GM19025 (cell line): ENCODE measurements around the gene TSBP1.
"Not testable (repeated sequence)": the region's sequence is repeated elsewhere in the genome, so short reads cannot be mapped to it uniquely, and the experiment has no call there.

Experiments
- ATAC-seq: cut with Tn5 transposase; IDR thresholded peaks from one replicate; pipeline ENCODE4 v1.9.1; 2021; ENCODE audit warnings: mild to moderate bottlenecking, low read depth, moderate library complexity; ENCODE audit not compliant: unreplicated experiment

The TSBP1 gene

DNA sequence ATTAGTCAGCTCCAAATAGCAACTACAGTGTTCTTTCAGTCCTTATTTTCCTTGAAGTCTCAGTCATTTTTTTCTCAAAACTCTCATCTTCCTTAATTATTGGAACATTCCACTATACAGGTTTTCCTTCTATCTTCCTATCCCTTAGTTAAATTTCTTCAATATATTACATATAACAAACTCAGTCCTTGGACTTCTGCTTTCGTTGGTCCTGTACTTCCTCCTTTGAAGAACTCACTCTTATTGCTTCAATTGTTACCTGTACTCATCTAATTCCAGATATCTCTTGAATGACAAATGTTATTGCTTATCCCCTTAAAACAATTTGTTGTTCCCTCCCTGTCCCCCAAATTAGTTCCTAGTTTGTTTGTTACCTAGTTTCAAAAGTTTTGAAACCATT, 80.2 kb downstream of the TSBP1 start:
- ATAC-seq = no peak

GRCh38 chr6:32290886-32291450, 80.7 kb downstream of the TSBP1 start:
- ATAC-seq = no peak

DNA sequence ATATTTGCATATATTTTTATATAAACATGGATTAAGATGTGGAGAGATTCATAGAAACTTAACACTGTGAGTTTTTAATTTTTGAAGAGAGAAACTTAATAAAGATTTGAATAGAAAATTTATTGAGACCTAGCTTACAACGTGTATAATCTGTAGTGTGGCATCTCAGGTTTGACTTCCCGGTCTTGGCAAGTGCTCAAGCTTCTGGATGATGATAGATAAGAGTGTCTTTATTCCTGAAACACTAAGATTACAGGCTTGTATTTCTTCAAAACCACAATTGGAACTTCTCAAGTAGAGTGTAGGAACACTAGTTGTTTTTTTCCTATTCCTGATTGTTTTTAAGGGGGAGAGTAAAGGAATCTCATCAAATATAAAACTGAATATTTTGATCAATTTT, 83.3 kb downstream of the TSBP1 start:
- ATAC-seq = no peak

- ATAC-seq = not testable (repeated sequence)
Measured at GRCh38 chr6:32273801-32274577, 97.7 kb downstream of the TSBP1 start.

GRCh38 chr6:32271429-32271828, 100.3 kb downstream of the TSBP1 start:
- no peak for ATAC-seq

- ATAC-seq = not testable (repeated sequence)
Measured at GRCh38 chr6:32268459-32268858, 103.2 kb downstream of the TSBP1 start.

DNA sequence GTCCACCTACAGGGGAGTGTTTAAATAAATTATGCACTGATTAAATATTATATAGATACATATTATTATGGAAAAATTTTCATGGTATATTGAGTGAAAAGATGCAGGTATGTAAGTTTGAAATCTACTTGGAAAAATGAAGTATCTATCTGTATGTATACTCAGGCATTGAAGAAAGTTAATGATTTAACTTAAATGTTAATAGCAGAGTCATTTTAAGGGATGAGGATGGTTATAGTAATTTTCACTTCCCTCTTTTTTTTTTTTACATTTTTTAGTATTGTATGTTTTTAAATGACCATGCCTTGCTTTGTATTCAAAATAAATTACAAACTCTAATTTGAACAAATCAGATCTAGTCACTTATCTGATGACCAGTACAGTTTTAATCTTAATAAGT, 104.7 kb downstream of the TSBP1 start:
- no peak for ATAC-seq

- not testable (repeated sequence) for ATAC-seq
Measured at GRCh38 chr6:32257262-32257661, 114.4 kb downstream of the TSBP1 start.

GRCh38 chr6:32255199-32256153, 116.2 kb downstream of the TSBP1 start:
- peak; percentile 51 for ATAC-seq

- no peak for ATAC-seq
Measured at GRCh38 chr6:32254761-32255198, 116.9 kb downstream of the TSBP1 start.

DNA sequence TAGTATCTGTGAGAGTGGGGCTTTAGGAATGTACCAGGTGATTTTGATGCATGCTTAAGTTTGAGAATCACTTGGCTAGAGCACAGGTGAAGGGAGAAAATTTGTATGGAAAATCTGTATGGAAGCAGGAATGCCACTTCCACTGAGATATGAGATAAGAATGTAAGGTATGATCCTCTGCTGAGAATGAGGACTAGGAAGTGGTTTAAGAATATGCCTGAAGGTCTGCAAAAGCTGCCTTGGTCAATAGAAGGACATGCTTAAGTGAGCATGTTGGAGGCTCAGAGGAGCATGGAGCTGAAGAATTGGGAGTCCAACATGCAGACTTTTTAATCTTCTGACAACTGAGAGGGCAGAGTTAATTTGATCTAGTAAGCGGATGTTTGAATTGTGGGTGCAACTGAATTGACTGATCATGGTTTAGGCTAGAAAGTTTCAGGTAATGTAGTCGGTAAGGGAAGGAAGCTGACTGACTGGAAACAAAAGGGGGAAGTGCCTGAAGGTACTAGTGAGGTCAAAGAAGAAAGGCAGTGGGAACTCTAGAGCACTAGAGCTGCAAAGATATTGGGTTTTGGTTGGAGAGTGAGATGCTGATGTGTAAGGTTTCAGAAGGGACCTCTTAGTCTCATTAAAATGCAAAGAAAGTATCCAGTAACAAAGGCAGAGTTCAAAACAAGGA, 119.2 kb downstream of the TSBP1 start:
- no peak for ATAC-seq

- ATAC-seq = no peak
Measured at GRCh38 chr6:32249262-32249661, 122.4 kb downstream of the TSBP1 start.

- no peak for ATAC-seq
Measured at GRCh38 chr6:32247401-32247800, 124.3 kb downstream of the TSBP1 start.

DNA sequence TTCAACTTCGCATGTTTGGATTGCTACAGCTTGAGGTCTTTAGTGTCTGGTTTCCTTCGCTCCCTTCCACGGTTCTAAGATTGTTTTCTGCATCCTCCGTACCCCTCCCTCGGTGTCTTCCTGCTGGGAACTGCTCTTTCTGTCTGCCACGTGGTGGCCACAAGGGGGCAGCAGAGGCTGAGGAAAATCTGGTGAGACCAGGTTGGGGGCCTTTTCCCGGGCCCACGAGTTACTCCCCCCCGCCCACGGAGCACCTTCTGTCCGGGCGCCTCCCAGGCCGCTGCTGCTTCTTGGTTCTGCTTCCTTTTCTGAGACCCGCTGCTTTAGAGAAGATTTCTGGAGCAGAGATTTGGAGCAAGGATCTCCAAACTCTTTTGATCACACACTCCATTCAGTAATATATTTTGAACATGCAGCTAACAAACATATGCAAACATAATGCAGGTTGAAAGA, 126.7 kb downstream of the TSBP1 start:
- ATAC-seq = no peak

DNA sequence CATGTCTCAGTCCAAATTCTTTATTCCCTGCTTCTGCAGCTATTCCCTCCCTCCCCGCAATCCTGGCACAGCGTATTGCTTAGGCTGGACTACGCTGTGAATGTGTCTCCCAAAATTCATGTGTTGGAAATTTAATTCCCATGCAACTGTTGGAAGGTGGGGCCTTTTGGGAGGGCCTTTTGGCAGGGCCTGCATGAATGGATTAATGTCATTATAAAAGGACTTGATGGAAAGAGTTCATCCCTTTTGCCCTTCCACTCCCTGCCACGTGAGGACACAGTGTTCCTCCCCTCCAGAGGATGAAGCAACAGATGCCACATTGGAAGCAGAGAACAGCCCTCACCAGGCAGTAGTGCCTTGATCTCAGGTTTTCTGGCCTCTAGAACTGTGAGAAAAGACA, 127.4 kb downstream of the TSBP1 start:
- no peak for ATAC-seq
